Keratinocyte (primary cell): ENCODE data around the gene CTCF.

Source experiments
- EZH2 ChIP-seq: IDR thresholded peaks from one replicate; pipeline ENCODE4 v1.6.1; 2012; ENCODE audit warnings: inconsistent platforms, mild to moderate bottlenecking, low read length, moderate library complexity
- TF ChIP-seq, protein P1 (sequence below), 3 experiments: IDR thresholded peaks in 1 of 3; conservative IDR thresholded peaks in 1 of 3; optimal IDR thresholded peaks in 1 of 3; 2 replicates in 2 of 3; 3 replicates in 1 of 3; pipeline versions ENCODE3 to v1.5.1; 2011; ENCODE audit warnings: low read length in 3 of 3, mild to moderate bottlenecking in 3 of 3, moderate library complexity in 2 of 3, control low read depth in 1 of 3, inconsistent platforms in 1 of 3; ENCODE audit not compliant: insufficient read depth in 2 of 3; ENCODE audit errors: extremely low read depth in 1 of 3

DNA sequence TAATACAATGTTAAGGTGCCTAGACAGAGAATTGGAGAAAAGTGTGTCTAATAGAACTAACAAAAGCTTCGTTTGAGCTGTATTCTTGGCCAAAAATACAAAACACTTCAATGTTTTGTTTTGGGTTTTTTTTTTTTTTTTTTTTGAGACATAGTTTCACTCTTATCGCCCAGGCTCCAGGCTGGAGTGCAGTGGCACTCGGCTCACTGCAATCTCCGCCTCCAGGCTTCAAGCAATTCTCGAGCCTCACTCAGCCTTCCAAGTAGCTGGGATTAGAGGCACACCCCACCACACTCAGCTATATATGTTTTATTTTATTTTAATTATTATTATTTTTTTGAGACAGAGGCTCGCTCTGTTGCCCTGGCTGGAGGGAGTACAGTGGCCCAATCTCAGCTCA lies 44.3 kb downstream of the CTCF start:
- TF ChIP-seq, protein P1, sequence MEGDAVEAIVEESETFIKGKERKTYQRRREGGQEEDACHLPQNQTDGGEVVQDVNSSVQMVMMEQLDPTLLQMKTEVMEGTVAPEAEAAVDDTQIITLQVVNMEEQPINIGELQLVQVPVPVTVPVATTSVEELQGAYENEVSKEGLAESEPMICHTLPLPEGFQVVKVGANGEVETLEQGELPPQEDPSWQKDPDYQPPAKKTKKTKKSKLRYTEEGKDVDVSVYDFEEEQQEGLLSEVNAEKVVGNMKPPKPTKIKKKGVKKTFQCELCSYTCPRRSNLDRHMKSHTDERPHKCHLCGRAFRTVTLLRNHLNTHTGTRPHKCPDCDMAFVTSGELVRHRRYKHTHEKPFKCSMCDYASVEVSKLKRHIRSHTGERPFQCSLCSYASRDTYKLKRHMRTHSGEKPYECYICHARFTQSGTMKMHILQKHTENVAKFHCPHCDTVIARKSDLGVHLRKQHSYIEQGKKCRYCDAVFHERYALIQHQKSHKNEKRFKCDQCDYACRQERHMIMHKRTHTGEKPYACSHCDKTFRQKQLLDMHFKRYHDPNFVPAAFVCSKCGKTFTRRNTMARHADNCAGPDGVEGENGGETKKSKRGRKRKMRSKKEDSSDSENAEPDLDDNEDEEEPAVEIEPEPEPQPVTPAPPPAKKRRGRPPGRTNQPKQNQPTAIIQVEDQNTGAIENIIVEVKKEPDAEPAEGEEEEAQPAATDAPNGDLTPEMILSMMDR (optimal IDR thresholded peaks at IDR 0.05 in 1 of 3, IDR thresholded peaks at IDR 0.05 in 1 of 3, conservative IDR thresholded peaks at IDR 0.05 in 1 of 3; ENCODE audit: extremely low read depth in 1 of 3, insufficient read depth in 2 of 3, low read length in 3 of 3), result no peak
- TF ChIP-seq EZH2, result no peak
